ENCODE measurements around the gene STEAP1B. TPM values are rescaled to one million over a fixed set of nuclear protein-coding genes. Genes with fewer than 3 reads are reported as not detected.

The STEAP1B gene
- polyA plus RNA-seq, 1 of the 3 experiments (the other 2 are of a cell fraction): 14.7 TPM

DNA sequence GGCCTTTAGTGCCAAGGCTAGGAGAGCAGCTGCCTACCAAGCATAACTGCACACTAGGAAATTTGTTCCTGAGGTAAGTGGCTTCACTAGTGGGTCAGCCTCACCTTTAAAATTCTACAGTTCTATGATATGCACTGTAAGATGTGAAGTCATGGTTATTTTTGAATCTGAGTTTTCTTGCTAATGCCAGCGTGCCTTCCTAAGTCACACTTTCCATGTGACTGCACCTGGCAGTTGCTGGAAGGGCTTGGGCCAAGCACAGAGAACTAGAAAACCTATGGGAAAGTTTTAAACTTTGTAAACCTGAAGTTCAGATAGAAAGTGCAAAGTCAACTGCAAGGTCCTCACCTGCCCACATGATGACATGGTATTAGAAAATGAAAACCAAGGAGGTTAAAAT, 42.5 kb downstream of the STEAP1B start:
- ChIA-PET CTCF (interaction anchor here (1.9 to 2.3 kb wide), 2 partner anchors 43 to 347 kb away, joined by 6 to 11 read pairs; partner anchors contain the start of gene STEAP1B), POLR2A (no interaction called here)
- Histone ChIP-seq H3K79me2 (ENCODE audit: insufficient read depth) (peaks cover 3% of the 10 kb centered on the region; the same call in 1 of the 2 replicates), H3K9me2 (no peaks in the 10 kb centered on the region), H3K27ac (ENCODE audit: low read depth in 2 of 2, low read length in 1 of 2) (no peak overlapping the region), H4K20me1 (ENCODE audit: insufficient read depth) (no peaks in the 10 kb centered on the region), H3K9me3 (no peaks in the 10 kb centered on the region), H3F3A (replicated peaks; ENCODE audit: insufficient read depth) (no peaks in the 10 kb centered on the region), H3K4me2 (no peak overlapping the region), H3K9ac (no peak overlapping the region), H3K4me1 (ENCODE audit: control insufficient read depth in 1 of 2, insufficient read depth in 2 of 2, low read depth in 1 of 2, low read length in 1 of 2) (no peaks in the 10 kb centered on the region), H3K27me3 (ENCODE audit: insufficient read depth) (no peaks in the 10 kb centered on the region), H3K4me3 (ENCODE audit: low read depth in 2 of 2, low read length in 1 of 2) (no peak overlapping the region), H2AFZ (ENCODE audit: low read depth) (no peak overlapping the region), H3K36me3 (replicated peaks in 1 of 2; ENCODE audit: control insufficient read depth in 1 of 2, insufficient read depth in 2 of 2, low read length in 1 of 2) (peaks cover 0 to 4% of the 10 kb centered on the region in 2 experiments)
- 87% methylated on average over 1 of the region's 1 CpG for WGBS (ENCODE audit: low lambda C conversion rate)
- TF ChIP-seq NFIC (IDR thresholded peaks at IDR 0.05; ENCODE audit: borderline replicate concordance) (no peak), RCOR1 (IDR thresholded peaks at IDR 0.05; ENCODE audit: low read length) (no peak), FOXJ3 (CRISPR knock-in tag; IDR thresholded peaks at IDR 0.05) (no peak), EZH2phosphoT487 (IDR thresholded peaks at IDR 0.05; ENCODE audit: borderline replicate concordance, low read depth) (no peak), REST (IDR thresholded peaks at IDR 0.05; ENCODE audit: low read depth, low read length) (no peak), JUND (IDR thresholded peaks at IDR 0.05) (no peak), RAD21 (IDR thresholded peaks at IDR 0.05; ENCODE audit: low read length) (no peak), SIN3A (IDR thresholded peaks at IDR 0.05; ENCODE audit: borderline replicate concordance, low read depth, low read length) (no peak), CHD2 (IDR thresholded peaks at IDR 0.05; ENCODE audit: low read length, partially characterized antibody) (no peak), TCF12 (IDR thresholded peaks at IDR 0.05) (no peak), GABPA (IDR thresholded peaks at IDR 0.05; ENCODE audit: low read depth) (no peak)
- TF ChIP-seq, protein P1, sequence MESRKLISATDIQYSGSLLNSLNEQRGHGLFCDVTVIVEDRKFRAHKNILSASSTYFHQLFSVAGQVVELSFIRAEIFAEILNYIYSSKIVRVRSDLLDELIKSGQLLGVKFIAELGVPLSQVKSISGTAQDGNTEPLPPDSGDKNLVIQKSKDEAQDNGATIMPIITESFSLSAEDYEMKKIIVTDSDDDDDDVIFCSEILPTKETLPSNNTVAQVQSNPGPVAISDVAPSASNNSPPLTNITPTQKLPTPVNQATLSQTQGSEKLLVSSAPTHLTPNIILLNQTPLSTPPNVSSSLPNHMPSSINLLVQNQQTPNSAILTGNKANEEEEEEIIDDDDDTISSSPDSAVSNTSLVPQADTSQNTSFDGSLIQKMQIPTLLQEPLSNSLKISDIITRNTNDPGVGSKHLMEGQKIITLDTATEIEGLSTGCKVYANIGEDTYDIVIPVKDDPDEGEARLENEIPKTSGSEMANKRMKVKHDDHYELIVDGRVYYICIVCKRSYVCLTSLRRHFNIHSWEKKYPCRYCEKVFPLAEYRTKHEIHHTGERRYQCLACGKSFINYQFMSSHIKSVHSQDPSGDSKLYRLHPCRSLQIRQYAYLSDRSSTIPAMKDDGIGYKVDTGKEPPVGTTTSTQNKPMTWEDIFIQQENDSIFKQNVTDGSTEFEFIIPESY (IDR thresholded peaks at IDR 0.05; ENCODE audit: borderline replicate concordance, low read depth): no peak
- TF ChIP-seq, protein P2, sequence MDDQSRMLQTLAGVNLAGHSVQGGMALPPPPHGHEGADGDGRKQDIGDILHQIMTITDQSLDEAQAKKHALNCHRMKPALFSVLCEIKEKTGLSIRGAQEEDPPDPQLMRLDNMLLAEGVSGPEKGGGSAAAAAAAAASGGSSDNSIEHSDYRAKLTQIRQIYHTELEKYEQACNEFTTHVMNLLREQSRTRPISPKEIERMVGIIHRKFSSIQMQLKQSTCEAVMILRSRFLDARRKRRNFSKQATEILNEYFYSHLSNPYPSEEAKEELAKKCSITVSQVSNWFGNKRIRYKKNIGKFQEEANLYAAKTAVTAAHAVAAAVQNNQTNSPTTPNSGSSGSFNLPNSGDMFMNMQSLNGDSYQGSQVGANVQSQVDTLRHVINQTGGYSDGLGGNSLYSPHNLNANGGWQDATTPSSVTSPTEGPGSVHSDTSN (IDR thresholded peaks at IDR 0.05): no peak
- TF ChIP-seq, protein P3, sequence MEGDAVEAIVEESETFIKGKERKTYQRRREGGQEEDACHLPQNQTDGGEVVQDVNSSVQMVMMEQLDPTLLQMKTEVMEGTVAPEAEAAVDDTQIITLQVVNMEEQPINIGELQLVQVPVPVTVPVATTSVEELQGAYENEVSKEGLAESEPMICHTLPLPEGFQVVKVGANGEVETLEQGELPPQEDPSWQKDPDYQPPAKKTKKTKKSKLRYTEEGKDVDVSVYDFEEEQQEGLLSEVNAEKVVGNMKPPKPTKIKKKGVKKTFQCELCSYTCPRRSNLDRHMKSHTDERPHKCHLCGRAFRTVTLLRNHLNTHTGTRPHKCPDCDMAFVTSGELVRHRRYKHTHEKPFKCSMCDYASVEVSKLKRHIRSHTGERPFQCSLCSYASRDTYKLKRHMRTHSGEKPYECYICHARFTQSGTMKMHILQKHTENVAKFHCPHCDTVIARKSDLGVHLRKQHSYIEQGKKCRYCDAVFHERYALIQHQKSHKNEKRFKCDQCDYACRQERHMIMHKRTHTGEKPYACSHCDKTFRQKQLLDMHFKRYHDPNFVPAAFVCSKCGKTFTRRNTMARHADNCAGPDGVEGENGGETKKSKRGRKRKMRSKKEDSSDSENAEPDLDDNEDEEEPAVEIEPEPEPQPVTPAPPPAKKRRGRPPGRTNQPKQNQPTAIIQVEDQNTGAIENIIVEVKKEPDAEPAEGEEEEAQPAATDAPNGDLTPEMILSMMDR (IDR thresholded peaks at IDR 0.05): no peak
- DNase-seq: no peak
